HEK293 (cell line): Measurements from ENCODE around the gene FBXL7.

Source experiments
- CTCF ChIA-PET: fragments of 350-600 bp; formaldehyde crosslinking; extraction: SDS; loops from one replicate; lab custom pipeline; 2021; ENCODE audit warnings: antibody characterized with exemption; lab: Yijun Ruan, JAX
- POLR2A ChIA-PET: fragments of 300-600 bp; formaldehyde crosslinking; extraction: SDS; loops from one replicate; lab custom pipeline; 2020; ENCODE audit warnings: antibody characterized with exemption, inconsistent platforms; lab: Yijun Ruan, JAX
- H3K27ac ChIP-seq: fragments of 200-500 bp; sonication (Bioruptor generic); 2 replicates; pipeline ENCODE4 v1.5.1; 2014; ENCODE audit warnings: low read depth, low read length, control low read depth, inconsistent platforms; ENCODE audit errors: extremely low read depth
- H3K36me3 ChIP-seq, 2 experiments: fragments of 200-500 bp in 1 of 2; sonication (Bioruptor generic) in 1 of 2; 1 replicate in 1 of 2; 2 replicates in 1 of 2; pipeline ENCODE4 v1.5.1; 2014 to 2017; ENCODE audit warnings: inconsistent platforms in 2 of 2, low read length in 2 of 2; ENCODE audit not compliant: control insufficient read depth in 2 of 2, insufficient read depth in 1 of 2
- H3K4me1 ChIP-seq: fragments of 200-500 bp; sonication (Bioruptor generic); 2 replicates; pipeline ENCODE4 v1.5.1; 2014; ENCODE audit warnings: mild to moderate bottlenecking, low read length, inconsistent platforms; ENCODE audit not compliant: control insufficient read depth, insufficient read depth
- H3K4me3 ChIP-seq: 2 replicates; pipeline ENCODE4 v1.5.1; 2011; ENCODE audit warnings: low read depth, mild to moderate bottlenecking, control low read depth, low read length, moderate library complexity
- H3K9me3 ChIP-seq: fragments of 200-500 bp; sonication (Bioruptor generic); 2 replicates; pipeline ENCODE4 v1.5.1; 2014; ENCODE audit warnings: low read depth, low read length, inconsistent platforms; ENCODE audit not compliant: control insufficient read depth, insufficient read depth
- BCL11B ChIP-seq: fragments of 450-650 bp; formaldehyde crosslinking; IDR thresholded peaks from 2 replicates; pipeline ENCODE4 v1.5.1; 2016; ENCODE audit warnings: low read depth, missing biosample characterization, missing genetic modification characterization
- OSR2 ChIP-seq: fragments of 450-650 bp; formaldehyde crosslinking; IDR thresholded peaks from 2 replicates; pipeline ENCODE4 v1.5.1; 2016; ENCODE audit warnings: missing biosample characterization, missing genetic modification characterization
- PRDM10 ChIP-seq: fragments of 450-650 bp; formaldehyde crosslinking; IDR thresholded peaks from 2 replicates; pipeline ENCODE4 v1.5.1; 2016; ENCODE audit warnings: missing biosample characterization, missing genetic modification characterization
- ZBTB11 ChIP-seq: fragments of 450-650 bp; formaldehyde crosslinking; conservative IDR thresholded peaks from 2 replicates; pipeline ENCODE4 v1.5.1; 2016; ENCODE audit warnings: low read depth, missing biosample characterization, missing genetic modification characterization
- ZBTB20 ChIP-seq: fragments of 450-650 bp; formaldehyde crosslinking; IDR thresholded peaks from 2 replicates; pipeline ENCODE4 v1.5.1; 2016; ENCODE audit warnings: missing biosample characterization, missing genetic modification characterization
- ZFP3 ChIP-seq: fragments of 450-650 bp; formaldehyde crosslinking; IDR thresholded peaks from 2 replicates; pipeline ENCODE4 v1.5.1; 2016; ENCODE audit warnings: low read depth, missing biosample characterization, missing genetic modification characterization
- ZNF112 ChIP-seq: fragments of 450-650 bp; formaldehyde crosslinking; IDR thresholded peaks from 2 replicates; pipeline ENCODE4 v1.5.0; 2017; ENCODE audit warnings: missing biosample characterization, missing genetic modification characterization
- ZNF114 ChIP-seq: fragments of 450-650 bp; formaldehyde crosslinking; IDR thresholded peaks from 2 replicates; pipeline ENCODE4 v1.5.0; 2017; ENCODE audit warnings: missing biosample characterization, missing genetic modification characterization
- ZNF16 ChIP-seq: fragments of 450-650 bp; formaldehyde crosslinking; IDR thresholded peaks from 2 replicates; pipeline ENCODE4 v1.5.1; 2016; ENCODE audit warnings: low read depth, missing biosample characterization, missing genetic modification characterization
- ZNF501 ChIP-seq: fragments of 450-650 bp; formaldehyde crosslinking; IDR thresholded peaks from 2 replicates; pipeline ENCODE4 v1.5.1; 2016; ENCODE audit warnings: missing biosample characterization, missing genetic modification characterization
- ZNF555 ChIP-seq: fragments of 450-650 bp; formaldehyde crosslinking; conservative IDR thresholded peaks from 2 replicates; pipeline ENCODE4 v1.5.1; 2017; ENCODE audit warnings: missing biosample characterization, mild to moderate bottlenecking, missing genetic modification characterization, inconsistent platforms
- ZNF561 ChIP-seq: fragments of 450-650 bp; IDR thresholded peaks from 2 replicates; pipeline ENCODE4 v1.5.1; 2018; ENCODE audit warnings: missing biosample characterization, missing genetic modification characterization, borderline replicate concordance
- ZNF610 ChIP-seq: fragments of 450-650 bp; formaldehyde crosslinking; IDR thresholded peaks from 2 replicates; pipeline ENCODE4 v1.5.1; 2016; ENCODE audit warnings: missing biosample characterization, missing genetic modification characterization, borderline replicate concordance
- ZNF747 ChIP-seq: fragments of 450-650 bp; formaldehyde crosslinking; IDR thresholded peaks from 2 replicates; pipeline ENCODE4 v1.5.1; 2016; ENCODE audit warnings: missing biosample characterization, missing genetic modification characterization
- ZNF792 ChIP-seq: fragments of 450-650 bp; formaldehyde crosslinking; IDR thresholded peaks from 2 replicates; pipeline ENCODE4 v1.5.1; 2016; ENCODE audit warnings: missing biosample characterization, missing genetic modification characterization
- ZNF837 ChIP-seq: fragments of 450-650 bp; formaldehyde crosslinking; IDR thresholded peaks from 2 replicates; pipeline ENCODE4 v1.5.1; 2016; ENCODE audit warnings: missing biosample characterization, missing genetic modification characterization
- ZSCAN16 ChIP-seq: fragments of 450-650 bp; formaldehyde crosslinking; IDR thresholded peaks from 2 replicates; pipeline ENCODE4 v1.5.1; 2016; ENCODE audit warnings: missing biosample characterization, missing genetic modification characterization

Gene FBXL7

GRCh38 chr5:15645381-15646160, 145.6 kb downstream of the FBXL7 start:
- no peak overlapping the region for H3K27ac ChIP-seq
- H3K4me1 ChIP-seq, result no peaks in the 10 kb centered on the region
- CTCF ChIA-PET, result no interaction called here
- no peak overlapping the region for H3K4me3 ChIP-seq
- POLR2A ChIA-PET, result no interaction called here
- no peak for TF ChIP-seq ZNF610 (tag by site-specific recombination)
- TF ChIP-seq, all 188 proteins: peak for 0
- Histone ChIP-seq H3K36me3 (no peaks in the 10 kb centered on the region), H3K9me3 (no peaks in the 10 kb centered on the region)

GRCh38 chr5:15646371-15646770, 146.4 kb downstream of the FBXL7 start:
- CTCF ChIA-PET, result no interaction called here
- Histone ChIP-seq H3K4me3 (no peak overlapping the region), H3K27ac (no peak overlapping the region)
- TF ChIP-seq OSR2 (tag by site-specific recombination) (no peak), BCL11B (tag by site-specific recombination) (no peak), ZNF501 (no peak), ZFP3 (tag by site-specific recombination) (no peak), ZNF555 (tag by site-specific recombination) (no peak)
- TF ChIP-seq, all 188 proteins: peak for 0
- Histone ChIP-seq H3K36me3 (no peaks in the 10 kb centered on the region), H3K9me3 (no peaks in the 10 kb centered on the region), H3K4me1 (no peaks in the 10 kb centered on the region)
- POLR2A ChIA-PET, result no interaction called here

GRCh38 chr5:15647251-15647650, 147.3 kb downstream of the FBXL7 start:
- TF ChIP-seq PRDM10 (tag by site-specific recombination) (no peak), ZBTB20 (no peak), ZNF112 (no peak), ZNF114 (tag by site-specific recombination) (no peak), ZNF837 (tag by site-specific recombination) (no peak), ZNF747 (tag by site-specific recombination) (no peak), ZNF16 (tag by site-specific recombination) (no peak), ZSCAN16 (tag by site-specific recombination) (no peak), ZBTB11 (tag by site-specific recombination) (no peak), ZNF561 (tag by site-specific recombination) (no peak), ZNF792 (no peak)
- Histone ChIP-seq H3K9me3 (no peaks in the 10 kb centered on the region), H3K4me1 (no peaks in the 10 kb centered on the region), H3K4me3 (no peak overlapping the region), H3K36me3 (no peaks in the 10 kb centered on the region), H3K27ac (no peak overlapping the region)
- POLR2A ChIA-PET, result no interaction called here
- CTCF ChIA-PET, result no interaction called here
